ENCODE measurements around the gene ADORA1.

DNA sequence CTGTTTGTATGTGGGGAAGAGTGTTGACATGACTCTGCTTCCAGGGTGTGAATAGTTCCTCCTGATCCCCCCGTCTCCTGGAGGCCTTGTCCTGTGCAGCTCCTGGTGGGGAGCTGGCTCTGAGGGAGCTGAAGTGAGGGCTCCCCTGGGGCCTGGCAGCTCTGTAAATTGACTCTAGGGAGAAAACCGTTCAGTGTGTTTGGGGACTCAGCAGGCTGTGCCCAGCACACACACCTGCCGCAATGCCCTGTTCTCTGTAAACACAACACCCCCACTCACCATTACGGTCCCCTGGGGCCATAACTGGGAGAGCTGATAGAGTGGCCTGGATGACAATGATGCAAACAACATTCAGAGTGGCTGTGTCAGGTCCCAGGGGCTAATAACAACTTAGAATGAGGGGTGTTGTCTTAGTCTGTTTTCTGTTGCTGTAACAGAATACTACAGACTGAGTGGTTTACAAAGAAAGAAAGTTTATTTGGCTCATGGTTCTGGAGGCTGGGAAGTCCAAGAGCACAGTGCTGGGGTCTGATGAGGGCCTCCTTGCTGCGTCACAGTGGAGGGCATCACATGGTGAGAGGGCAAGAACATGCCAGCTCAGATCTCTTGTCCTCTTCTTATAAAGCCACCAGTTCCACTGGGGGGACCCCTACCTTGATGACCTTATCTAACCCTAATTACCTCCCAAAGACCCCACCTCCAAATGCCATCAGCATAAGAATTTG is 15.3 kb downstream of the ADORA1 start:
- TF ChIP-seq ZEB2 (tag by site-specific recombination; IDR thresholded peaks at IDR 0.05): no peak
- no peak for TF ChIP-seq ZNF155 (tag by site-specific recombination; IDR thresholded peaks at IDR 0.05)
- TF ChIP-seq CTCF (tag by site-specific recombination; IDR thresholded peaks at IDR 0.05): no peak
- TF ChIP-seq REST (tag by site-specific recombination; IDR thresholded peaks at IDR 0.05): no peak
- no peak for TF ChIP-seq ZNF174 (tag by site-specific recombination; IDR thresholded peaks at IDR 0.05)
- TF ChIP-seq, protein P1, sequence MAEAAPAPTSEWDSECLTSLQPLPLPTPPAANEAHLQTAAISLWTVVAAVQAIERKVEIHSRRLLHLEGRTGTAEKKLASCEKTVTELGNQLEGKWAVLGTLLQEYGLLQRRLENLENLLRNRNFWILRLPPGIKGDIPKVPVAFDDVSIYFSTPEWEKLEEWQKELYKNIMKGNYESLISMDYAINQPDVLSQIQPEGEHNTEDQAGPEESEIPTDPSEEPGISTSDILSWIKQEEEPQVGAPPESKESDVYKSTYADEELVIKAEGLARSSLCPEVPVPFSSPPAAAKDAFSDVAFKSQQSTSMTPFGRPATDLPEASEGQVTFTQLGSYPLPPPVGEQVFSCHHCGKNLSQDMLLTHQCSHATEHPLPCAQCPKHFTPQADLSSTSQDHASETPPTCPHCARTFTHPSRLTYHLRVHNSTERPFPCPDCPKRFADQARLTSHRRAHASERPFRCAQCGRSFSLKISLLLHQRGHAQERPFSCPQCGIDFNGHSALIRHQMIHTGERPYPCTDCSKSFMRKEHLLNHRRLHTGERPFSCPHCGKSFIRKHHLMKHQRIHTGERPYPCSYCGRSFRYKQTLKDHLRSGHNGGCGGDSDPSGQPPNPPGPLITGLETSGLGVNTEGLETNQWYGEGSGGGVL (tag by site-specific recombination; IDR thresholded peaks at IDR 0.05): no peak

Measured in HEK293 (cell line).